Omental fat pad (tissue), 4 donors: Measurements from ENCODE around the gene ANKK1. TPM values are rescaled to one million over a fixed set of nuclear protein-coding genes. Genes with fewer than 3 reads are reported as not detected.

Experiments used
- ATAC-seq: fragments of 150-250 bp; one replicate; pipeline ENCODE4 v1.9.1; 2016; ENCODE audit warnings: mild to moderate bottlenecking, moderate library complexity; ENCODE audit not compliant: low FRiP score
- DNase-seq: peaks from one replicate; pipeline ENCODE4 v3.0.0-alpha.2; 2019; ENCODE audit warnings: low spot score
- total RNA-seq, 4 donors: library from RNA; depleted of rRNA; stranded (reverse); fragments of >200 nt; gene quantifications; one replicate each; pipeline ENCODE4 v1.1.0, GENCODE V29; 2016
- TF ChIP-seq, protein P1 (sequence below), 3 donors: fragments of 450-650 bp; IDR thresholded peaks; one replicate each; pipeline ENCODE4 v1.5.1; 2016 to 2017; ENCODE audit warnings: antibody characterized with exemption in 3 of 3, mild to moderate bottlenecking in 3 of 3, moderate library complexity in 2 of 3

ANKK1 gene
- total RNA-seq, 4 donors from 2014 or later = 0.24 to 1.7 TPM; not detected in 2

DNA sequence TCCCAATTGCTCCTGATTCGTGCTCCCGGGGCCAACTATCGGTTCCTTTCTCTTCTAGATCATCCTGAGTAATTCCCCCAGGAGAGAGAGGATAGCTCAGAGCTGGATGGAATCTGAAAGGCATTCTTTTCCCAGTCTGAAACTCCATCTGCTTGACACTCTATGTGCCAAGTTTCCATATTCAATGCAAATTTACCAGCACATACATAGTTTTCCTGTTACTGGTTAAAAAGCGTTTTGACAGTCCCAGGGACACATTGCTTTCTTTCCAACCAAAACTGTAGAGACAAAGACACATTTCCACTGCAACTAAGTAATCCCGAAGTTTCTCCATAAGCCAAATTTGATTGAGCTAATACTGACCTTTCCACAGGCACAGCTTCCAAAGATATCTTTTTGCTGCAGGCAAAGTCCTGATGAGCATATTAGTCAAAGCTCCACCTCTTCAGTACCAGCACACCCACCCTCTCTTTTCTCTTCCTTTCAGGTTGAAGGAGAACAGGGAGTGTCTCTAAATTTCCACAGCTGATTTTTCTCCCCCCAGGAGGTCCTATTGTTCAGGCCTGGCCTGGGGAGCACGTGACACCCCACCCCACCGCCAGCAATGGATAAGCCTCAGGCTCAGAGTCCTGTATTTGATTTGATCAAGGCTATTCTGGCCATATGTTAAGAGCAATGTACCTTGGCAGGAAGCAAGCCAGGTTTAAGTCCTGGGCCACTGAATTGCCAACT, 9.7 kb upstream of the ANKK1 start:
- ATAC-seq (no peak), DNase-seq (no peak)
- TF ChIP-seq, protein P1, sequence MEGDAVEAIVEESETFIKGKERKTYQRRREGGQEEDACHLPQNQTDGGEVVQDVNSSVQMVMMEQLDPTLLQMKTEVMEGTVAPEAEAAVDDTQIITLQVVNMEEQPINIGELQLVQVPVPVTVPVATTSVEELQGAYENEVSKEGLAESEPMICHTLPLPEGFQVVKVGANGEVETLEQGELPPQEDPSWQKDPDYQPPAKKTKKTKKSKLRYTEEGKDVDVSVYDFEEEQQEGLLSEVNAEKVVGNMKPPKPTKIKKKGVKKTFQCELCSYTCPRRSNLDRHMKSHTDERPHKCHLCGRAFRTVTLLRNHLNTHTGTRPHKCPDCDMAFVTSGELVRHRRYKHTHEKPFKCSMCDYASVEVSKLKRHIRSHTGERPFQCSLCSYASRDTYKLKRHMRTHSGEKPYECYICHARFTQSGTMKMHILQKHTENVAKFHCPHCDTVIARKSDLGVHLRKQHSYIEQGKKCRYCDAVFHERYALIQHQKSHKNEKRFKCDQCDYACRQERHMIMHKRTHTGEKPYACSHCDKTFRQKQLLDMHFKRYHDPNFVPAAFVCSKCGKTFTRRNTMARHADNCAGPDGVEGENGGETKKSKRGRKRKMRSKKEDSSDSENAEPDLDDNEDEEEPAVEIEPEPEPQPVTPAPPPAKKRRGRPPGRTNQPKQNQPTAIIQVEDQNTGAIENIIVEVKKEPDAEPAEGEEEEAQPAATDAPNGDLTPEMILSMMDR (IDR thresholded peaks at IDR 0.05) = no peak

DNA sequence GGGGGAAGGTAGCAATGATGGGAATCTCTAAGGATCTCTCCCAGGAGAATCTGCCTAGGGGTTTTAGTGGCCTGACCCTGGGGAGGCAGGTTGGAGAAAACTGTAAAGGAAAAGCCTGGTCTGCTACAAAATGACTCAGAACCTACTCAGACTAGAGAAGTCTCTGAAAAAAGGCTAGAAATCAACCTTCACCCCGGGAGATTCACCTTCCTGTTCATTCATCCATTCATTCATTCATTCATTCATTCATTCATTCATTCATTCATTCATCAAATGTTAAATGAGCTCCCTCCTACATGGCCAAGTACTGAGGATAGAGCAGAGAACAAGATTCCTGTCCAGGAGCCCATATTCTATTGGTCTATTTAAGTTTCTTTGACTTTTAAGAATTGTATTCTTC, 8.9 kb upstream of the ANKK1 start:
- ATAC-seq = no peak
- no peak for DNase-seq
- TF ChIP-seq, protein P1 (IDR thresholded peaks at IDR 0.05) = no peak

DNA sequence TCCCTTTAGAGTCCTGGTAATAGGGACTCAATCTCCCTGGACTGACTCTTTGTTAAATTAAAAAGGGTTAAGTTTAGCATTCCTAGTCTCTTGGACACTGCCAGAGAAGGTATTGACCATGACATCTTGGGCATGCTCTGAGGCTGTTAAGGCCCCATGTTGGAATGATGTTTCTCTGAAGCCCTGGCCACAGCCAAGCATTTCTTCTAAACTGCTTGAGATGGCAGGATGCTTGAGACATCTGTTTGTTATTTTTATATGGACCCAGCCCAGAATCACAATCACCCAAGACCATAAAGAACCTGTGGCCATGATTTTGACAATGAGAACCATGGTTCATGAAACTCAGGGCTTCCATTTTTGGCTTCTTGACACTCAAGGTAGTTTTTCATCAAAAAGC, 5.5 kb upstream of the ANKK1 start:
- TF ChIP-seq, protein P1 (IDR thresholded peaks at IDR 0.05) = no peak
- DNase-seq = no peak
- ATAC-seq = no peak

DNA sequence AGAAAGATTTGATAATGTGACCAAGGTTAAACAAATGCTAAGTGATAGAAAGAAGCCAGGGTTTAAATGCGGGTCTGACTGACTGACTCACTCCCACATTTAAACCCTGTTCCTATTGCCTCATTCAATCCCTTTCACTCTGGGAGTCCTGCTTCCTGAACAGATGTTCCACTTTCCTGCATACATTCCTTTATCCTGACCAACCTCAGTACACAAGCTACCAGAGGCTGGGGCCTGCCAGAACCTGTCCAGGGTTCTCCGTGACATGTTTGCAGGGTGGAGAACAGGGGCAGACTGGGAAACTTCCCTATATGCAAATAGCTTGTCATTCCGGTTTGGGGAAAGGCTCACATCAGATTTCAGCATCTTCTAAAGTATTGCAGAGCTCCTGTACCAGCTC, 3.0 kb upstream of the ANKK1 start:
- TF ChIP-seq, protein P1 (IDR thresholded peaks at IDR 0.05) = no peak
- DNase-seq = no peak
- no peak for ATAC-seq

DNA sequence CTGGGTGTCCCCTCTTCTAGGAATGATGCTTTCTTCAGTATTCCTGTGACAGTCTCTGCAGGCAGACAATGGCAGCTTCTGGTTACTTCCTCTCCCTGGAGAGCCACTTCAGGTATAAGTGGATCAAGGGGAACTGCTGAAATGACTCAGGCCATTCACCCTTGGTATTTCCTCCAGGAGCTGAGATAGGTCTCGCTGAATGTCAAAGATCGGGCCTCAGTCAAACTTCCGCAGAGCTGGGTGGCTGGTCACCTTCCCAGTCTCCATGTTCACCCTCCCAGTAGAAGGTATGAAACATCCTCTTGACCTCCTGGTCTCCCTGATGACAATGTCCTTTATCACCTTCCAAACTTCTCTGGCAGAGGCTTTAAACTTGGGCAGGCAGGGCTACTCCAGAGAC, 1.8 kb upstream of the ANKK1 start:
- DNase-seq = no peak
- no peak for ATAC-seq

DNA sequence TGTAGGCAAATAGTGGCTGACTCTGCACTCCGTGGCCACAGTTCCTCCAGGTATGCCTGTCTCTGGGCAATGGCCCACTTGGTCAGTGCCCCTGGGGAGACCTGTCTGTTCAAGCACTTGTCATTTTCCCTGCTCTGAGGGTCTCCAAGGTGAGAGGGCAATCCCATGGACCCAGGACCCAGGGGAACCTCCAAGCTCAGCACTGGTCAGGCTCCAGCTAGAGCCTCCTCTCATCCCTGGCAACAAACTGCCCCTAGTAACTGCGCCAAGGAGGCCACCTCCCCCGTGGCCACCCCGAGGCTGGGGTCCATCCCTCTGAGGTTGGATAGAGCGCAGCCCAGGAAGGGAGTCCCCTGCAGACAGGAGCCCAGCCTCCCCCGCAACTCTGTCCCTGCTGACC, 713 bp upstream of the ANKK1 start:
- ATAC-seq = no peak
- TF ChIP-seq, protein P1 (IDR thresholded peaks at IDR 0.05) = no peak
- no peak for DNase-seq

More for the DNA sequence above, 1.8 kb upstream of the ANKK1 start:
- TF ChIP-seq, protein P1 (IDR thresholded peaks at IDR 0.05) = no peak

DNA sequence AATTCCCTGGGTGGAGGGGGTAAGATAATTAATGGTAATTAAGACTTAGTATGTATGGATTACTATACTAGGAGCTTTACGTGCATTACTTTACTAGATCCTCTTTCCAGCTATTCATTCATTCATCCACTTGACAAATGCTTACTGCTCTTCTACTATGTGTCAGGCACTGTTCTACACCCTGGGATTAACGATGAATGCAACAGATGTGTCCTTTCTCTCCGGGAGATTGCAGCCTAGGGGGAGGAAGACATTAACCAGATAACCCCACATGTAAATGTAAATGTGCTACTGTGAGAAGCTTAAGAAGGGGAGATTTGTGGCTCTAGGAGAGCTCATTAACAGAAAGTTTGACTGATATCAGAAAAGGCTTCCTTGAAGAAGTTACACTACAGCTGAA, 1.7 kb downstream of the ANKK1 start:
- ATAC-seq = no peak
- TF ChIP-seq, protein P1 (IDR thresholded peaks at IDR 0.05) = no peak
- DNase-seq = no peak
